ENCODE results near the gene SNX5.

The SNX5 gene

DNA sequence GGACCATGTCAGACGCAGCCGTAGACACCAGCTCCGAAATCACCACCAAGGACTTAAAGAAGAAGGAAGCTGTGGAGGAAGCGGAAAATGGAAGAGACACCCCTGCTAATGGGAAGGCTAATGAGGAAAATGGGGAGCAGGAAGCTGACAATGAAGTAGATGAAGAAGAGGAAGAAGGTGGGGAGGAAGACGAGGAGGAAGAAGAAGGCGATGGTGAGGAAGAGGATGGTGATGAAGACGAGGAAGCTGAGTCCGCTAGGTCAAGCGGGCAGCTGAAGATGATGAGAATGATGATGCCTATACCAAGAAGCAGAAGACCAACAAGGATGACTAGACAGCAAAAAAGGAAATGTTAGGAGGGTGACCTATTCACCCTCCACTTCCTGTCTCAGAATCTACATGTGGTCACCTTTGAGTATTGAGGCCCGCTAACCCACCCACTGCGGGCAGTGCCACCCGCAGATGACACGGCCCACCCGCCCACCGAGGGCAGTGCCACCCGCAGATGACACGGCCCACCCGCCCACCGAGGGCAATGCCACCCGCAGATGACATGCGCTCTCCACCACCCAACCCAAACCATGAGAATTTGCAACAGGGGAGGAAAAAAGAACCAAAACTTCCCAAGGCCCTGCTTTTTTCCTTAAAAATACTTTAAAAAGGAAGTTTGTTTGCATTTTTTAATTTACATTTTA lies 43.5 kb upstream of the SNX5 start:
- H3K27me3 ChIP-seq (replicated peaks): no peaks in the 10 kb centered on the region
- H3K4me3 ChIP-seq (ENCODE audit: low read depth, low read length): no peak overlapping the region
- H3K27ac ChIP-seq: no peak overlapping the region
- TF ChIP-seq, protein P1, sequence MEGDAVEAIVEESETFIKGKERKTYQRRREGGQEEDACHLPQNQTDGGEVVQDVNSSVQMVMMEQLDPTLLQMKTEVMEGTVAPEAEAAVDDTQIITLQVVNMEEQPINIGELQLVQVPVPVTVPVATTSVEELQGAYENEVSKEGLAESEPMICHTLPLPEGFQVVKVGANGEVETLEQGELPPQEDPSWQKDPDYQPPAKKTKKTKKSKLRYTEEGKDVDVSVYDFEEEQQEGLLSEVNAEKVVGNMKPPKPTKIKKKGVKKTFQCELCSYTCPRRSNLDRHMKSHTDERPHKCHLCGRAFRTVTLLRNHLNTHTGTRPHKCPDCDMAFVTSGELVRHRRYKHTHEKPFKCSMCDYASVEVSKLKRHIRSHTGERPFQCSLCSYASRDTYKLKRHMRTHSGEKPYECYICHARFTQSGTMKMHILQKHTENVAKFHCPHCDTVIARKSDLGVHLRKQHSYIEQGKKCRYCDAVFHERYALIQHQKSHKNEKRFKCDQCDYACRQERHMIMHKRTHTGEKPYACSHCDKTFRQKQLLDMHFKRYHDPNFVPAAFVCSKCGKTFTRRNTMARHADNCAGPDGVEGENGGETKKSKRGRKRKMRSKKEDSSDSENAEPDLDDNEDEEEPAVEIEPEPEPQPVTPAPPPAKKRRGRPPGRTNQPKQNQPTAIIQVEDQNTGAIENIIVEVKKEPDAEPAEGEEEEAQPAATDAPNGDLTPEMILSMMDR (IDR thresholded peaks at IDR 0.05; ENCODE audit: low read depth, low read length, missing control alignments): no peak
- DNase-seq: no peak
- in situ Hi-C loops (cut with HindIII; ENCODE audit: low pct_ligation_motif_present, low sequenced_read_pairs): no loop called here
- no peaks in the 10 kb centered on the region for H3K36me3 ChIP-seq (replicated peaks)

DNA sequence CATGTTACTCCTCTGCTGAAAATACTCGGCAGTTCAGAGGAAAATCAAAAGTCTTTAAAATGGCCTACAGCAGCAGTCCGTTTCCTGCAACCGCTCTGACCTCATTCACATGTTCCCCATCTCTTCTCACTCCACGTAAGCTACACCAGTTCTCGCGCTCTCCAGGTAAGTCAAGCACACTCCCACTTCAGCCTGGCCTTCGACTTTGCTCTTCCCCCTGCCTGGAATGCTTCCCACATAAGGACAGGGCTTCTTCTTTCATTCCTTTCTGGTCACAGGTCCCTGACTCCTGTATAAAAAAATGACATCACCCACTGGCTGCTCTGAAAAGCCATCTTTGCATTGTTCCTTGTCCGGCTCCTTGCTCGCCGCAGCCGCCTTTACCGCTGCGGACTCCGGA lies 42.9 kb upstream of the SNX5 start:
- Histone ChIP-seq H3K4me3 (ENCODE audit: low read depth, low read length) (no peak overlapping the region), H3K36me3 (replicated peaks) (no peaks in the 10 kb centered on the region), H3K27me3 (replicated peaks) (no peaks in the 10 kb centered on the region), H3K27ac (no peak overlapping the region)
- in situ Hi-C loops (cut with HindIII; ENCODE audit: low pct_ligation_motif_present, low sequenced_read_pairs): no loop called here
- DNase-seq: no peak
- TF ChIP-seq, protein P1 (IDR thresholded peaks at IDR 0.05; ENCODE audit: low read depth, low read length, missing control alignments): no peak

DNA sequence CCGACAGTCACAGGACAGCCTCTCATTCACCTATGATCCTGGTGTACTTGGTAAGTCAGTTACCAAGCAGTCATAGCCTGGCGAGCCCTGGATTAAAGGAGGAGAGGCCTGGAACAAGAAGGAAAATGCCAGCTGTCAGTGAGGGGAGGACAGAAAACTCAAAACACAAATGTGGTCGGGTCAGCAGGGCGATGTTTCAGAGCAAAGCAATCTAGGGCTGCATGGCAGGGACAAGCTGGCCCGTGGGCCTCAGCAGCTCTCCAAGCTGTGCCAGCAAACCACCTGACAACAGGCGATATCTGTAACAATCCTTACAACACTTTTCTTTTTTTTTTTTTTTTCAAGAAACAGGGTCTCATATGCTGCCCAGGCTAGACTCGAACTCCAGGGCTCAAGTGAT lies 40.5 kb upstream of the SNX5 start:
- TF ChIP-seq, protein P1 (IDR thresholded peaks at IDR 0.05; ENCODE audit: low read depth, low read length, missing control alignments): no peak
- in situ Hi-C loops (cut with HindIII; ENCODE audit: low pct_ligation_motif_present, low sequenced_read_pairs): no loop called here
- no peaks in the 10 kb centered on the region for H3K36me3 ChIP-seq (replicated peaks)
- H3K27me3 ChIP-seq (replicated peaks): no peaks in the 10 kb centered on the region
- H3K27ac ChIP-seq: no peak overlapping the region
- DNase-seq: no peak
- H3K4me3 ChIP-seq (ENCODE audit: low read depth, low read length): no peak overlapping the region

DNA sequence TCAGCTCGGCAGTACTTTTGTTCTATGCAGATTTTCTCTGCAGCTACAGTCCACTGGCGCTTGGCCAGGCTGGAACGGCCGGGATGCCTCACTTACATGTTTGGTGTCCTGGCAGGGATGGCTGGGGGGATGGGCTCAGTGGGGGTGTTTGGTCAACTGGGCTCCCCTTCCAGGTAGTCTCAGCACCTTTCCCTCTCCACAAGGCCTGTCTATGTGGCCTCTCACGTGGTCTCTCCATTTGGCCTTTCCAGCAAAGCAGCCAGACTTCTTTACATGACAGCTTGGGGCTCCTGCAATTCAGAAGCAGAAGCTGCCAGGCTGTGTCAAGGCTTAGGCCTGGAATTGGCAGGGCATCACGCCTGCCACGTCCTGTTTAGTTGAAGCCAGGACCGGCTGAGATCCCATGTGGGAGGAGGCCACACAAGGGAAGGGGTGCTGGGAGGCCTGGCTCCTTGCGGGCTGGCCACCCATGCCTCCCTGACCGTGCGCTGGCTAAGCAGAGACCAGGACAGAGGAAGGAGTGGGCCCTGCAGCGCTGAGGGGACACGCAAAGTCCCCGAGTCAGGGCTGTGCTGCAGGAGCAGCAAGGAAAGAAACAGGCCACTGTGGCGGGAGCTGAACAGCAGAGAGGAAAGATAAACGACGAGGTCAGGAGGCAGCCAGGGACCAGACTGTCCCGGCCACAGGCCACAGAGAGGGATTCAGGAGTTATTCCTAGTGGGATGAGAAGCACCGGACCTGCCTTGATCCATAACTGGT lies 39.1 kb upstream of the SNX5 start:
- TF ChIP-seq, protein P1 (IDR thresholded peaks at IDR 0.05; ENCODE audit: low read depth, low read length, missing control alignments): no peak
- Histone ChIP-seq H3K4me3 (ENCODE audit: low read depth, low read length) (no peak overlapping the region), H3K27ac (no peak overlapping the region), H3K27me3 (replicated peaks) (no peaks in the 10 kb centered on the region), H3K36me3 (replicated peaks) (no peaks in the 10 kb centered on the region)
- in situ Hi-C loops (cut with HindIII; ENCODE audit: low pct_ligation_motif_present, low sequenced_read_pairs): no loop called here
- DNase-seq: no peak

DNA sequence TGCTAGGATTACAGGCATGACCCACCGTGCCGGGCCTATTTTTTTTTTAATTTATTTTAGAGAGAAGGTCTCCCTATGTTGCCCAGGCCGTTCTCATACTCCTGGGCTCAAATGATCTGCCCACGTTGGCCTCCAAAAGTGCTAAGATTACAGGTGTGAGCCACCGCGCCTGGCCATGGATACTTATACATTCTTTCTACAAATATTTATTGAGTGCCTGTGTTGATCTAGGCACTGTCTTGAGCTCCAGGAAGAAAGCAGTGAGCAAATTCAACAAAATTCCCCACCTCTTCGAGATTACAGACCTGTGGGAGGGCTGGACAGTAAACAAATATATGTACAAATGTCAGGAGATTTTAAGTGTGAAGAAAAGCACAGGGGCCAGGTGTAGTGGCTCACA lies 38.1 kb upstream of the SNX5 start:
- Histone ChIP-seq H3K27me3 (replicated peaks) (no peaks in the 10 kb centered on the region), H3K36me3 (replicated peaks) (no peaks in the 10 kb centered on the region), H3K4me3 (ENCODE audit: low read depth, low read length) (no peak overlapping the region), H3K27ac (no peak overlapping the region)
- in situ Hi-C loops (cut with HindIII; ENCODE audit: low pct_ligation_motif_present, low sequenced_read_pairs): no loop called here
- no peak for DNase-seq
- TF ChIP-seq, protein P1 (IDR thresholded peaks at IDR 0.05; ENCODE audit: low read depth, low read length, missing control alignments): no peak

Measured in brain microvascular endothelial cell (primary cell).